Endothelial cell of umbilical vein (primary cell): ENCODE results near the gene SESTD1. TPM values are rescaled to one million over a fixed set of nuclear protein-coding genes. Genes with fewer than 3 reads are reported as not detected.

ENCODE experiments used
- BruUV-seq: library from RNA; stranded (reverse); fragments of 400-500 nt; replicated peaks from 2 replicates; lab custom pipeline; 2021; lab: Mats Ljungman, UMichigan
- CTCF ChIA-PET: fragments of 300-600, 350-600 bp; sonication (Branson Sonifier 250); formaldehyde crosslinking; loops from one replicate; lab custom pipeline; 2021; ENCODE audit warnings: antibody characterized with exemption, inconsistent platforms; lab: Charles Lee
- POLR2A ChIA-PET: fragments of 300-600, 350-600 bp; sonication (Branson Sonifier 250); formaldehyde crosslinking; loops from one replicate; lab custom pipeline; 2021; ENCODE audit warnings: antibody characterized with exemption, inconsistent platforms; lab: Charles Lee
- DNase-seq: peaks from one replicate; pipeline ENCODE4 v3.0.0-alpha.2; 2011; ENCODE audit warnings: low read depth, low spot score
- FAIRE-seq: peaks from 2 replicates; lab custom pipeline; 2011; peaks lifted over from hg19 to GRCh38; lab: Jason Lieb, UNC
- H2AFZ ChIP-seq: 2 replicates; pipeline ENCODE4 v1.6.0; 2012; ENCODE audit warnings: low read depth, low read length, control low read depth, inconsistent platforms
- H3K27ac ChIP-seq: 2 replicates; pipeline ENCODE4 v1.5.1; 2011; ENCODE audit warnings: low read depth, mild to moderate bottlenecking, control low read depth, low read length, moderate library complexity; ENCODE audit not compliant: insufficient read depth
- H3K27me3 ChIP-seq, 2 experiments: 2 replicates each; pipeline versions ENCODE4 v1.6.0 to v1.6.1; 2011; ENCODE audit warnings: low read length in 2 of 2, mixed read lengths in 1 of 2; ENCODE audit not compliant: control insufficient read depth in 2 of 2, insufficient read depth in 2 of 2
- H3K36me3 ChIP-seq, 2 experiments: 2 replicates in 1 of 2; 3 replicates in 1 of 2; pipeline ENCODE4 v1.5.1; 2011; ENCODE audit warnings: low read length in 2 of 2, mild to moderate bottlenecking in 1 of 2, moderate library complexity in 1 of 2; ENCODE audit not compliant: control insufficient read depth in 2 of 2, insufficient read depth in 2 of 2; ENCODE audit errors: extremely low read depth in 1 of 2
- H3K4me1 ChIP-seq: 3 replicates; pipeline ENCODE4 v1.5.1; 2011; ENCODE audit warnings: mild to moderate bottlenecking, low read length; ENCODE audit not compliant: control insufficient read depth, insufficient read depth; ENCODE audit errors: extremely low read depth
- H3K4me2 ChIP-seq: 2 replicates; pipeline ENCODE4 v1.6.1; 2011; ENCODE audit warnings: low read length, control low read depth, mixed read lengths; ENCODE audit not compliant: insufficient read depth
- H3K4me3 ChIP-seq, 3 experiments: fragments of 200-600 bp in 1 of 3; sonication (generic), shearing (Covaris generic) in 1 of 3; replicated peaks in 1 of 3; 2 replicates each; pipeline ENCODE4 v1.5.1; 2011 to 2016; ENCODE audit warnings: control low read depth in 3 of 3, low read length in 3 of 3, mild to moderate bottlenecking in 2 of 3, inconsistent platforms in 1 of 3, low read depth in 1 of 3, moderate library complexity in 1 of 3; ENCODE audit not compliant: insufficient read depth in 1 of 3
- H3K79me2 ChIP-seq: 2 replicates; pipeline ENCODE4 v1.6.0; 2012; ENCODE audit warnings: low read length, inconsistent platforms; ENCODE audit not compliant: control insufficient read depth, insufficient read depth
- H3K9ac ChIP-seq: replicated peaks from 2 replicates; pipeline ENCODE3; 2011; ENCODE audit warnings: low read length, control low read depth; ENCODE audit not compliant: insufficient read depth; ENCODE audit errors: extremely low read depth
- H3K9me1 ChIP-seq: replicated peaks from 3 replicates; pipeline ENCODE4 v1.6.0; 2011; ENCODE audit warnings: mild to moderate bottlenecking, low read length; ENCODE audit not compliant: control insufficient read depth, insufficient read depth; ENCODE audit errors: extremely low read depth
- H3K9me3 ChIP-seq: replicated peaks from 2 replicates; pipeline ENCODE4 v1.5.1; 2012; ENCODE audit warnings: low read length, inconsistent platforms; ENCODE audit not compliant: control insufficient read depth, insufficient read depth
- H4K20me1 ChIP-seq: replicated peaks from 2 replicates; pipeline ENCODE3; 2011; ENCODE audit warnings: mild to moderate bottlenecking, low read length; ENCODE audit not compliant: control insufficient read depth, insufficient read depth; ENCODE audit errors: extremely low read depth
- CTCF ChIP-seq, 2 donors: IDR thresholded peaks; 1 replicate in 1 of 2; 2 replicates in 1 of 2; pipeline ENCODE4 v1.5.1; 2011; ENCODE audit warnings: low read length in 2 of 2, mild to moderate bottlenecking in 2 of 2, moderate library complexity in 2 of 2, control low read depth in 1 of 2, inconsistent platforms in 1 of 2, low read depth in 1 of 2; ENCODE audit not compliant: insufficient read depth in 1 of 2; ENCODE audit errors: extremely low read depth in 1 of 2
- EZH2 ChIP-seq: IDR thresholded peaks from 2 replicates; pipeline ENCODE4 v1.6.1; 2012; ENCODE audit warnings: borderline replicate concordance, low read depth, mild to moderate bottlenecking, moderate library complexity, low read length, inconsistent platforms; ENCODE audit not compliant: severe bottlenecking
- FOS ChIP-seq: IDR thresholded peaks from 2 replicates; pipeline ENCODE4 v1.6.1; 2011; ENCODE audit warnings: mild to moderate bottlenecking, low read length, moderate library complexity, borderline replicate concordance; ENCODE audit not compliant: insufficient read depth
- GATA2 ChIP-seq: IDR thresholded peaks from 2 replicates; pipeline ENCODE4 v1.7.0; 2011; ENCODE audit warnings: low read depth, mild to moderate bottlenecking, moderate library complexity, mixed read lengths, low read length; ENCODE audit not compliant: insufficient read length, insufficient read depth
- JUN ChIP-seq: IDR thresholded peaks from 2 replicates; pipeline ENCODE4 v1.6.1; 2011; ENCODE audit warnings: borderline replicate concordance, low read depth; ENCODE audit not compliant: insufficient read length, insufficient read depth
- MYC ChIP-seq: IDR thresholded peaks from one replicate; pipeline ENCODE4 v1.6.1; 2011; ENCODE audit warnings: mild to moderate bottlenecking, low read depth, low read length
- POLR2A ChIP-seq: IDR thresholded peaks from 2 replicates; pipeline ENCODE4 v1.6.1; 2012; ENCODE audit warnings: low read depth, mild to moderate bottlenecking, control low read depth, low read length
- POLR2AphosphoS5 ChIP-seq: IDR thresholded peaks from 2 replicates; pipeline ENCODE4 v1.6.1; 2012; ENCODE audit warnings: low read depth, mild to moderate bottlenecking, control low read depth, low read length, moderate library complexity; ENCODE audit not compliant: insufficient read depth
- dilution Hi-C: fragments of 300-500 bp; cut with MboI; formaldehyde crosslinking; loops from one replicate; pipeline ENCODE4 v1.15.0; 2019; ENCODE audit warnings: low sequenced_read_pairs; ENCODE audit not compliant: extremely low pct_ligation_motif_present
- intact Hi-C: fragments of 100-400 bp; cut with micrococcal nuclease; formaldehyde crosslinking; loops from one replicate; pipeline ENCODE4 v1.10.0; 2022
- polyA plus RNA-seq, 4 experiments: library from polyadenylated mRNA; depleted of rRNA in 3 of 4; stranded (reverse) in 3 of 4; unstranded in 1 of 4; fragments of >200 nt; gene quantifications; 2 replicates each; pipeline versions ENCODE4 v1.2.1 to v1.2.3, GENCODE V29; 2011 to 2012; ENCODE audit warnings: missing spikeins in 1 of 4
- total RNA-seq: library from RNA; stranded (reverse); gene quantifications from 2 replicates; pipeline ENCODE4 v1.2.3, GENCODE V29; 2021
- TF ChIP-seq, protein P1 (sequence below): IDR thresholded peaks from 2 replicates; pipeline ENCODE4 v1.6.1; 2011; ENCODE audit not compliant: insufficient read depth, insufficient read length

SESTD1 gene
- total and polyA plus RNA-seq, 2 donors (not counting 3 experiments of a cell fraction or from before 2014, with no cell fraction given): 9.8 to 72.4 TPM

DNA sequence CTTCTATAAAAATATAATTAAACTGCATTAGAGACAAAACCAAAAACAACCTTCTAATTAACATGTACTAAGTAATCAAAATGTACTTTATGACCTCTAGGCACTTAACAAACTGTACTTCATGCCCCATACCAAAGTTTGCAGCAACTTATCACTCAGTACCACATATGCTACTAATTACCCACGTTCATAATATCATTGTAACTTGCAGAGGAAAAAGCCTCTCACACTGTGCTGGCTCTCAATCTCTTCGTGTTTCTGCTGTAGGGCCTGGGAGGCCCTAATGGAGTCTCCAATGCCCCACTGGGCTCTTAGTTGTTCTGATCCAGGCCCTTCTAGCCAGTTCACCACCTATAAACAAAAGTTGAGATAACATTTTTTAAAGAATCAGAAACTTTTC lies 132.6 kb downstream of the SESTD1 start:
- Histone ChIP-seq H2AFZ (no peak overlapping the region), H3K4me3 (no peak overlapping the region), H3K27me3 (no peaks in the 10 kb centered on the region), H3K9me1 (no peaks in the 10 kb centered on the region), H3K27ac (no peak overlapping the region), H4K20me1 (no peaks in the 10 kb centered on the region), H3K9ac (no peak overlapping the region), H3K36me3 (peaks cover 0 to 2% of the 10 kb centered on the region in 2 experiments), H3K4me1 (no peaks in the 10 kb centered on the region), H3K4me2 (no peak overlapping the region), H3K9me3 (no peaks in the 10 kb centered on the region), H3K79me2 (no peaks in the 10 kb centered on the region)
- ChIA-PET CTCF (interaction anchor here (0.6 to 1.6 kb wide), 3 partner anchors 73 to 370 kb away, joined by 3 to 7 read pairs (median 3); no protein-coding TSS in a partner anchor), POLR2A (no interaction called here)
- intact Hi-C loops: no loop called here
- no TSS peak for BruUV-seq
- DNase-seq (no peak), FAIRE-seq (no peak)
- dilution Hi-C loops: no loop called here
- TF ChIP-seq, protein P1, sequence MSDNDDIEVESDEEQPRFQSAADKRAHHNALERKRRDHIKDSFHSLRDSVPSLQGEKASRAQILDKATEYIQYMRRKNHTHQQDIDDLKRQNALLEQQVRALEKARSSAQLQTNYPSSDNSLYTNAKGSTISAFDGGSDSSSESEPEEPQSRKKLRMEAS: no peak
- no peak for TF ChIP-seq JUN
- no peak for TF ChIP-seq GATA2
- no peak for TF ChIP-seq POLR2AphosphoS5
- TF ChIP-seq EZH2: no peak
- TF ChIP-seq FOS: no peak
- no peak for TF ChIP-seq CTCF (IDR thresholded peaks at IDR 0.05; ENCODE audit: extremely low read depth in 1 of 2, insufficient read depth in 1 of 2, low read depth in 1 of 2, low read length in 2 of 2)
- no peak for TF ChIP-seq POLR2A
- no peak for TF ChIP-seq MYC
